ENCODE results near the gene VIM.

VIM gene

GRCh38 chr10:17229016-17229716, 1.1 kb downstream of the VIM start:
- no peaks in the 10 kb centered on the region for H3K27me3 ChIP-seq
- peaks cover 65 to 69% of the 10 kb centered on the region in 2 experiments for H3K4me1 ChIP-seq (ENCODE audit: control insufficient read depth in 1 of 2, insufficient read depth in 1 of 2, low read depth in 1 of 2, low read length in 1 of 2)
- H3K36me3 ChIP-seq, result peaks cover 37% of the 10 kb centered on the region
- TF ChIP-seq, protein P1, sequence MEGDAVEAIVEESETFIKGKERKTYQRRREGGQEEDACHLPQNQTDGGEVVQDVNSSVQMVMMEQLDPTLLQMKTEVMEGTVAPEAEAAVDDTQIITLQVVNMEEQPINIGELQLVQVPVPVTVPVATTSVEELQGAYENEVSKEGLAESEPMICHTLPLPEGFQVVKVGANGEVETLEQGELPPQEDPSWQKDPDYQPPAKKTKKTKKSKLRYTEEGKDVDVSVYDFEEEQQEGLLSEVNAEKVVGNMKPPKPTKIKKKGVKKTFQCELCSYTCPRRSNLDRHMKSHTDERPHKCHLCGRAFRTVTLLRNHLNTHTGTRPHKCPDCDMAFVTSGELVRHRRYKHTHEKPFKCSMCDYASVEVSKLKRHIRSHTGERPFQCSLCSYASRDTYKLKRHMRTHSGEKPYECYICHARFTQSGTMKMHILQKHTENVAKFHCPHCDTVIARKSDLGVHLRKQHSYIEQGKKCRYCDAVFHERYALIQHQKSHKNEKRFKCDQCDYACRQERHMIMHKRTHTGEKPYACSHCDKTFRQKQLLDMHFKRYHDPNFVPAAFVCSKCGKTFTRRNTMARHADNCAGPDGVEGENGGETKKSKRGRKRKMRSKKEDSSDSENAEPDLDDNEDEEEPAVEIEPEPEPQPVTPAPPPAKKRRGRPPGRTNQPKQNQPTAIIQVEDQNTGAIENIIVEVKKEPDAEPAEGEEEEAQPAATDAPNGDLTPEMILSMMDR (IDR thresholded peaks at IDR 0.05), result peak; percentile 4
- peak overlapping the region; percentile 90 to 94 for H3K4me3 ChIP-seq (ENCODE audit: low read depth in 1 of 2, low read length in 1 of 2)
- peak overlapping the region; percentile 93 for H3K27ac ChIP-seq
- H3K9me3 ChIP-seq, result no peaks in the 10 kb centered on the region

- Histone ChIP-seq H3K4me1 (ENCODE audit: control insufficient read depth in 1 of 2, insufficient read depth in 1 of 2, low read depth in 1 of 2, low read length in 1 of 2) (peaks cover 67 to 74% of the 10 kb centered on the region in 2 experiments), H3K4me3 (ENCODE audit: low read depth in 1 of 2, low read length in 1 of 2) (peak overlapping the region; percentile 90 to 94), H3K9me3 (peaks cover under 1% of the 10 kb centered on the region), H3K36me3 (peaks cover 42% of the 10 kb centered on the region), H3K27me3 (no peaks in the 10 kb centered on the region), H3K27ac (peak overlapping the region; percentile 93)
- TF ChIP-seq, protein P1 (IDR thresholded peaks at IDR 0.05), result no peak
Observed at GRCh38 chr10:17229717-17229966, 1.6 kb downstream of the VIM start.

DNA sequence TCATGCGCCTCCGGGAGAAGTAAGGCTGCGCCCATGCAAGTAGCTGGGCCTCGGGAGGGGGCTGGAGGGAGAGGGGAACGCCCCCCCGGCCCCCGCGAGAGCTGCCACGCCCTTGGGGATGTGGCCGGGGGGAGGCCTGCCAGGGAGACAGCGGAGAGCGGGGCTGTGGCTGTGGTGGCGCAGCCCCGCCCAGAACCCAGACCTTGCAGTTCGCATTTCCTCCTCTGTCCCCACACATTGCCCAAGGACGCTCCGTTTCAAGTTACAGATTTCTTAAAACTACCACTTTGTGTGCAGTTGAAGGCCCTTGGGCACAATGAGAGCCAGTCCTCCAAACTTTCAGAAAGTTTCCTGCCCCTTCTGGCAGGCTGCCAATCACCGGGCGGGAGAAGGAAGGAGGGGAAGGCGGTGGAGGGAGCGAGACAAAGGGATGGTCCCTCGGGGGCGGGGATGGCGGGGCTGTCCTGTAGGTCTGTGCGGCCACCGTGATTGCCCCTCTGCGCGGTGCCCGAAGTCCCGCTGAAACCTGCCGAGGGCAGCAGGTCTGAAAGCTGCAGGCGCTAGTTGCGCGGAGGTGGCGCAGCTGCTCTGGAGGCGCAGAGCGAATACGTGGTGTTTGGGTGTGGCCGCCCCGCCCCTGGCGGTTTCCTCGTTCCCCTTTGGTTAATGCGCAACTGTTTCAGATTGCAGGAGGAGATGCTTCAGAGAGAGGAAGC, 2.1 kb downstream of the VIM start:
- TF ChIP-seq, protein P1 (IDR thresholded peaks at IDR 0.05), result peak; percentile 56
- H3K4me3 ChIP-seq (ENCODE audit: low read depth in 1 of 2, low read length in 1 of 2), result peak overlapping the region; percentile 90 to 94
- no peaks in the 10 kb centered on the region for H3K27me3 ChIP-seq
- peaks cover 47% of the 10 kb centered on the region for H3K36me3 ChIP-seq
- H3K9me3 ChIP-seq, result peaks cover 6% of the 10 kb centered on the region
- peaks cover 69 to 74% of the 10 kb centered on the region in 2 experiments for H3K4me1 ChIP-seq (ENCODE audit: control insufficient read depth in 1 of 2, insufficient read depth in 1 of 2, low read depth in 1 of 2, low read length in 1 of 2)
- H3K27ac ChIP-seq, result peak overlapping the region; percentile 93

DNA sequence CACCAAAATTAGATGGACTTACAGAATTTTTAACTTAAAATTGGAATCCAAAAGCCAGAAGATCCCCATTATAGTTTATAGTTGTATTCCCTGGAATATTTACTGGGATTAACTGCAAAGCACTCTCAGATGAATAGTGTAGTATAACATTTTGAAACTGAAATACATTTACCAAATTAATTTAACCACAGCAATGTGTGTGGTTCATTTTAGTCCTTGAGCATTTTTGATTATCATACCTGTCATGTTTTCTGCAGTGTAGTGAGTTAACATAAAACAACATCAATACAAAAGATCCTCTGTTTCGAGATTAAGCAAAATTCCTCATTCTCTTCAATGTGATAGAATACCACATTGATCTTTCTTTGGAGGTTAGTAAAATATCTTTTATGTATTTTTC, 3.7 kb downstream of the VIM start:
- H3K4me3 ChIP-seq (ENCODE audit: low read depth in 1 of 2, low read length in 1 of 2), result peak overlapping the region; percentile 90 to 94
- no peaks in the 10 kb centered on the region for H3K27me3 ChIP-seq
- peaks cover 63% of the 10 kb centered on the region for H3K36me3 ChIP-seq
- peak overlapping the region; percentile 93 for H3K27ac ChIP-seq
- peaks cover 10% of the 10 kb centered on the region for H3K9me3 ChIP-seq
- peaks cover 57 to 58% of the 10 kb centered on the region in 2 experiments for H3K4me1 ChIP-seq (ENCODE audit: control insufficient read depth in 1 of 2, insufficient read depth in 1 of 2, low read depth in 1 of 2, low read length in 1 of 2)
- TF ChIP-seq, protein P1 (IDR thresholded peaks at IDR 0.05), result no peak

- Histone ChIP-seq H3K27ac (peak overlapping the region; percentile 93), H3K27me3 (no peaks in the 10 kb centered on the region), H3K9me3 (peaks cover 16% of the 10 kb centered on the region), H3K36me3 (peaks cover 70% of the 10 kb centered on the region), H3K4me1 (ENCODE audit: control insufficient read depth in 1 of 2, insufficient read depth in 1 of 2, low read depth in 1 of 2, low read length in 1 of 2) (peaks cover 50 to 52% of the 10 kb centered on the region in 2 experiments), H3K4me3 (ENCODE audit: low read depth in 1 of 2, low read length in 1 of 2) (peak overlapping the region; percentile 4 to 94)
- TF ChIP-seq, protein P1 (IDR thresholded peaks at IDR 0.05), result no peak
Observed at GRCh38 chr10:17232276-17232960, 4.4 kb downstream of the VIM start.

Measured in neutrophil (primary cell).